Body of pancreas (tissue), 4 donors: Measurements from ENCODE around the gene CMTM5.

ENCODE experiments used
- POLR2A ChIP-seq, 3 donors: fragments of 450-650 bp; IDR thresholded peaks; one replicate each; pipeline ENCODE4 v1.6.1; 2016; ENCODE audit warnings: antibody characterized with exemption in 3 of 3, mild to moderate bottlenecking in 2 of 3
- TF ChIP-seq, protein P1 (sequence below), 7 experiments: fragments of 450-650 bp in 4 of 7; fragments of 200-600 bp in 3 of 7; sonication (generic) in 3 of 7; IDR thresholded peaks; one replicate each; pipeline ENCODE4 v1.5.1; 2016 to 2019; ENCODE audit warnings: antibody characterized with exemption in 7 of 7

DNA sequence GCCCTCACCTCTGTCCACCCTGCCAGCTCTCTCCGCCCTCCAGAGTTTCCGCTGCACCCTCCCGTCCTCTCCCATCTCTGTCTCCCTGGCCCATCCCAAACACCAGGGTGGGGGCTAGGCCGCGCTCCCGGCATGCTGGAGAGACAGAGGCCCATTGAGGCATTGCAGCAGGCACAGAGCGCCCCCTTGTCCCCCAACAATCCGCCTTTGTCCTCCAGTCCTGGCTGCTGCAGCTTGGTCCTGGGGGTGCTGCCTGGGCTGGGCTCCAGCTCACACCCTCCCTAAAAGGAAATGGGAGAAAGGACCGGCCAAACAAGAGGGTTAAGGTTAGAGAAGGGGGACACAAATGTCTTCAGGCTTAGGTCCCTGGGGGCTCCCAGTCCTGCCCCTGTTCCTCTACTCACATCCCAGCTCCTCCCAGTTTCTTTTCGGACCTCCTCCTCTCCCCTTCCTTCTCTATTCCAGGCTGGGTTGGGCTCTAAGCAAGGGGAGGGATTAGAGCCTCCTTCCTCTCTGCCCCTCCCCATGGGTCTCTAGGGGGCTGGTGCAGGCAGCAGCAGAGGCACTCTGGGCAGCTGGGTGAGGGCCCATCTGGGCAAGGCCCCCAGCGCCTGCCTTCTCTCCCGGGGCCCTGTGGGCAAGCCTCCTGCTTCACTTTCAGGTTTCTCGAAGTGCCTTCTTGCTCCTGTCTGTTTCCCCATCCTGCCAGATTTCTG lies at the start of gene CMTM5:
- TF ChIP-seq, protein P1, sequence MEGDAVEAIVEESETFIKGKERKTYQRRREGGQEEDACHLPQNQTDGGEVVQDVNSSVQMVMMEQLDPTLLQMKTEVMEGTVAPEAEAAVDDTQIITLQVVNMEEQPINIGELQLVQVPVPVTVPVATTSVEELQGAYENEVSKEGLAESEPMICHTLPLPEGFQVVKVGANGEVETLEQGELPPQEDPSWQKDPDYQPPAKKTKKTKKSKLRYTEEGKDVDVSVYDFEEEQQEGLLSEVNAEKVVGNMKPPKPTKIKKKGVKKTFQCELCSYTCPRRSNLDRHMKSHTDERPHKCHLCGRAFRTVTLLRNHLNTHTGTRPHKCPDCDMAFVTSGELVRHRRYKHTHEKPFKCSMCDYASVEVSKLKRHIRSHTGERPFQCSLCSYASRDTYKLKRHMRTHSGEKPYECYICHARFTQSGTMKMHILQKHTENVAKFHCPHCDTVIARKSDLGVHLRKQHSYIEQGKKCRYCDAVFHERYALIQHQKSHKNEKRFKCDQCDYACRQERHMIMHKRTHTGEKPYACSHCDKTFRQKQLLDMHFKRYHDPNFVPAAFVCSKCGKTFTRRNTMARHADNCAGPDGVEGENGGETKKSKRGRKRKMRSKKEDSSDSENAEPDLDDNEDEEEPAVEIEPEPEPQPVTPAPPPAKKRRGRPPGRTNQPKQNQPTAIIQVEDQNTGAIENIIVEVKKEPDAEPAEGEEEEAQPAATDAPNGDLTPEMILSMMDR (IDR thresholded peaks at IDR 0.05), result no peak
- TF ChIP-seq POLR2A (IDR thresholded peaks at IDR 0.05), result no peak
